ENCODE measurements around the gene CDH23. TPM values are rescaled to one million over a fixed set of nuclear protein-coding genes. Genes with fewer than 3 reads are reported as not detected.

CDH23 gene
- total RNA-seq, 1 experiment from 2014 or later, result not detected

GRCh38 chr10:71754562-71754961 lies 357.8 kb downstream of the CDH23 start:
- DNase-seq (ENCODE audit: low read depth), result no peak

- no peak for DNase-seq (ENCODE audit: low read depth)
Measured at GRCh38 chr10:71755179-71755879, 358.6 kb downstream of the CDH23 start.

- no peak for DNase-seq (ENCODE audit: low read depth)
Measured at GRCh38 chr10:71756311-71757191, 359.8 kb downstream of the CDH23 start.

- no peak for DNase-seq (ENCODE audit: low read depth)
Measured at GRCh38 chr10:71757399-71757922, 360.7 kb downstream of the CDH23 start.

GRCh38 chr10:71761105-71761511 lies 364.4 kb downstream of the CDH23 start:
- DNase-seq (ENCODE audit: low read depth), result peak; percentile 63

GRCh38 chr10:71761541-71762113 lies 364.9 kb downstream of the CDH23 start:
- no peak for DNase-seq (ENCODE audit: low read depth)

GRCh38 chr10:71762324-71762723 lies 365.6 kb downstream of the CDH23 start:
- DNase-seq (ENCODE audit: low read depth), result no peak

- DNase-seq (ENCODE audit: low read depth), result no peak
Measured at GRCh38 chr10:71763352-71764127, 366.8 kb downstream of the CDH23 start.

- DNase-seq (ENCODE audit: low read depth), result peak; percentile 63
Measured at GRCh38 chr10:71765176-71765904, 368.6 kb downstream of the CDH23 start.

GRCh38 chr10:71765906-71766716 lies 369.4 kb downstream of the CDH23 start:
- DNase-seq (ENCODE audit: low read depth), result no peak

- peak; percentile 98 for DNase-seq (ENCODE audit: low read depth)
Measured at GRCh38 chr10:71766717-71767419, 370.1 kb downstream of the CDH23 start.

GRCh38 chr10:71767420-71768035 lies 370.8 kb downstream of the CDH23 start:
- peak; percentile 94 for DNase-seq (ENCODE audit: low read depth)

GRCh38 chr10:71769279-71769823 lies 372.6 kb downstream of the CDH23 start:
- DNase-seq (ENCODE audit: low read depth), result no peak

GRCh38 chr10:71770255-71770654 lies 373.5 kb downstream of the CDH23 start:
- DNase-seq (ENCODE audit: low read depth), result peak; percentile 83

GRCh38 chr10:71770789-71771188 lies 374.1 kb downstream of the CDH23 start:
- DNase-seq (ENCODE audit: low read depth), result peak; percentile 24

GRCh38 chr10:71771204-71771603 lies 374.5 kb downstream of the CDH23 start:
- no peak for DNase-seq (ENCODE audit: low read depth)

GRCh38 chr10:71771821-71772617 lies 375.3 kb downstream of the CDH23 start:
- peak; percentile 93 for DNase-seq (ENCODE audit: low read depth)

- no peak for DNase-seq (ENCODE audit: low read depth)
Measured at GRCh38 chr10:71772832-71773220, 376.1 kb downstream of the CDH23 start.

Data from M059J (cell line).